GM18505 (cell line): ENCODE results near the gene WLS.
A peak's percentile ranks its signal among the peaks of the same experiment; 100 is the strongest.
"Not testable (repeated sequence)": the region's sequence is repeated elsewhere in the genome, so short reads cannot be mapped to it uniquely, and the experiment has no call there.

ENCODE experiments used
- ATAC-seq: cut with Tn5 transposase; IDR thresholded peaks from one replicate; pipeline ENCODE4 v1.9.1; 2021; ENCODE audit not compliant: unreplicated experiment
- POLR2A ChIP-seq: IDR thresholded peaks from 4 replicates; pipeline ENCODE4 v1.6.1; 2011; ENCODE audit warnings: borderline replicate concordance; ENCODE audit not compliant: insufficient read depth, insufficient read length; ENCODE audit errors: extremely low read depth

The WLS gene

DNA sequence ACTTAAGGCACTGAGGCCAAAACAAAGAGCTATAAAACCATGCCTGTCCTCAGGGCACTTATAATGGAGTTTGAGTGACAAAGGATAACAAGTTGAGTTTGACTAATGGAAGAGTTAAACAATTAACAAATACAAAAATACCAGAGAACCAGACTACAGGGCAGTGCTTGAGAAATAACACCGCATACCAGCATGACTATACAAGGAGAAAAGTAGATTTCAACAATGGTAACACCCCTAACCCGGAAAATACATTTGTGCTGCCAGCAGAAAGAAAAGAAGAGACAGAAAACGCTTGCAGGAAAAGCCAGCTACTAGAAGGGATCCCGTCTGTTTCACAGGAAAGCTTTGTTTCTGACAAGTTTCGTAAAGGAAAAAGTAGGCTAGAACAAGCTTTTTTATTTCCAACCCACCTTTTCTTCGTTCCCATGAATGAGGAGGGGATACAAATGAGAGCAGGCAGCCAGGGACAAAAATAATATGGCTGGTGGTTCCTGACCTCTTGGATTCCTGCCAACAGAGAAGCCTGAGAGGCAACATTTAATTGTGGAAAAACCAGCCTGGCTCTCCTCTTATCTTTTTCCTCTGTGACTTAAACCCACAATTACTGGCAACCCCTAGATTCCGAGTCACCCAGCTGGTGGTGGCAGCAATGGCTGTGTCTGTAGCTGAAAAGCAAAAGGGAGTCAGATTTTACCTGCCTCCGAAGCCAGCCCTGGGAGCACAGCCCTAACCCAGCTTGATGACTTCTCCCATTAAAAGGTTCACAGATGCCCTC, 56.5 kb downstream of the WLS start:
- ATAC-seq, result no peak

DNA sequence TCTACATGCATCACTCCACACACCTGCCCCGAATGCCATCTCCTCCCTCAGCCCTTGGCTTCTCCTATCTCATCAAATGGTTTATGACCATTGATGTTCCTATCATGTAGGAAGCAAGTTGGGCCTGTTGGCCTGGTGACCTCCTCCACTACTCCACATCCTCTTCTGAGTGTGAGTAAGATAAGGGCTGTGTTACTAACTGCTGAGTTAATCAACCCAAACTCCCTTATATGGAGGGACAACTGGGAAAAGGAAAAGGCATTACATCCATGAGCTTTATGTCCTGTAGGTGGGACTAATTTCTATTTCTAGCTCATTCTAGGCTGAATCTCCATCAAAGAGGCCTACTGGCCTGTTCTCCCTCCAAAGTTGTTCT, 57.6 kb downstream of the WLS start:
- TF ChIP-seq POLR2A, result no peak
- ATAC-seq, result no peak

More for the DNA sequence above, 56.5 kb downstream of the WLS start:
- TF ChIP-seq POLR2A, result no peak

DNA sequence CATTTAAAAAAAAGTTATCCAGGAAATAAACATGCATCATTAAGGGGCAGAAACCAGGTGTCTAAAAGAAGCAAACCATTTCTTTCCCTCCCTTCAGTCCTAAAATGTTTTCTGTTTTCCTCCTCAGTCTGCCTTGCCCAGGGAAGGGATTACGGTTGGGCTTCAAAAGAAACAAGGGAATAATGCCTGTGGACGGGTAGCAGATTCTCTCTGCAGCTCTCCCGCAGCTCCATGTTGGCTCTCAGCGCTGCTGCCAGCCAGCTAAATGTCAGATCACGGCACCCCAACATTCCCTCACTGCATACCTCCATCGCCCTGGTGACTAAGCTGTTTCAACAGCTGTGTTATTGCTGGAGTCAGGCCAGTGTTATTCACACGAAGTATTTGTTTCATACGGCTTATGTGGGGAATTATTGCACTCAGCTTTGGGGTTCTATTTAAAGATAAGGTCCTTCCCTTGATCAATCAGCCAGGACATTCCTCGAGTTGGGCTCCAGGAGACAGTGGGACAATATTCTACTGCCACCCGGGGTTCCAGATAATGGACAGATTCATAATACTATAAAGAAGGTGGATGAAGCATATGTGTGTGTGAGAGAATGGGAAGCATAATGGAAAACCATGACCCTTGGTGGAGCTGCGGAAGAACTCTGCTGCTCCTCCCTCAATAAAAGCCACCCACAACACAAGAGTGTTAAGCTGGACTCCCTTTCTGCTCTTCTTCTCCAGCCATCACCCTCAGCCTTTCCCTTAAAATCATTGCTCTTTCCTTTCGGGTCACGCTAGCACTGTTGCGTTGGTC, 58.2 kb downstream of the WLS start:
- no peak for TF ChIP-seq POLR2A
- ATAC-seq, result no peak

DNA sequence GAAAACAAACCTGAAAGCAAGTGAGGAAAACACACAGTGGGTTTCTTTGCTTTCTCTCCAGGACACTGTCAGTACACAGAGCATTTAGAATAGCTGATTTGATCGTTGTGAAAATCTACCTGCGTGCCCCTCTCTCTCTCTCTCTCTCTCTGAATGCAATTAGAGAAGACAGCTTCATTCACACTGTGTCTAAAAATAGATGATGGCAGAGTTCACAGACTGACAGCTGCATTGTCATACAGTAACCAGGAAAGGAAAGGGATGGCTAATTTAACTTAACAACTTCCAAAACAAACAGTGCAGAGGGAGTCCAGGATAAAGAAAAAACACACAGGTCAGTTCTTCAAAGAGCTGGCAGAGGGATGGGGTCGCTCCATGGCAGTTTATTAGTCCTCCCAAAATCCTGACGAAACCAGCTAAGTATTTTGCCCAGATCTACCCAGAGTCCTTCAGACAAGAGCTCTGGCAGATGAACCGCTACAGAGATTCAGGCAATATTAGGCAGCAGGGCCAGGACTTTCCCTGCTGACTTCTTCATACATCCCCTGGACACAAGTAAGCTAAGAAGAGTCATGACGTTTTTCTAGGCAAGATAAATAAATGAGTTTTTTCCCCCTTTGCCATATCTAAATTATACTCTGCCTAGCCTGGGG, 58.9 kb downstream of the WLS start:
- no peak for ATAC-seq
- no peak for TF ChIP-seq POLR2A

DNA sequence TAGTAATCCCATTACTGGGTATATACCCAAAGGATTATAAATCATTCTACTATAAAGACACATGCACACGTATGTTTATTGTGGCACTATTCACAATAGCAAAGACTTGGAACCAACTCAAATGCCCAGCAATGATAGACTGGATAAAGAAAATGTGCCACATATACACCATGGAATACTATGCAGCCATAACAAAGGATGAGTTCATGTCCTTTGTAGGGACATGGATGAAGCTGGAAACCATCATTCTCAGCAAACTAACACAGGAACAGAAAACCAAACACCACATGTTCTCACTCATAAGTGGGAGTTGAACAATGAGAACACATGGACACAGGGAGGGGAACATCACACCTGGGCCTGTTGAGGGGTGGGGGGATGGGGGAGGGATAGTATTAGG, 60.5 kb downstream of the WLS start:
- ATAC-seq, result not testable (repeated sequence)

DNA sequence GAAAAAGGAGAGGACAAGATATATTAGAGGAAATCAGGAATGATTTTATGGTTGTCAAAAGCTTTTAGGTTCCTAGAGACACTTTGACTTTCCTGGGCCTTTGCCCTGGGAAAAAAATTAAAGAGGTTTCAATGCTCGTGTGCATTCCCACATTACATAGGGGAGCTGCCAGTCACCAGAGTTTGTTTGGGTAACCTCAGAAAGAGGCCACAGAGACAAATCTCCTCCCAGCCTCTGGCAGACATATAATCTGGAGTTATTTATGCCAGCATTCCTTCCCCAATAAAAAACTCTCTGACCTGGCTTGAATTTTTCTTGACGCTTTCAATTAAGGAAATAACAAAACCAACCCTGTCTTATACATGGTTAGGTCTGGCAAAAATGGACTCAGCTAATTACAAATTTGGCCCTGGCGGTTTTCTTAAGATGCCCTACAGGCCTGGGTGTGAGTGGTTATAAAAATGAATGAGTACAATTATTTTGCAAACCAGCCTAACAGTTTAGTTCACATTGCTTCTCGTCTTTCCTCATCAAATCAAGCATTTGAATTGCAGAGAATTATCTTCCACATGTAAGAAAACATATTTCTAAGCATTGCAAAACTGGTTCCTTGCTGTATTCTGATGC, 63.7 kb downstream of the WLS start:
- ATAC-seq, result no peak
- TF ChIP-seq POLR2A, result no peak

DNA sequence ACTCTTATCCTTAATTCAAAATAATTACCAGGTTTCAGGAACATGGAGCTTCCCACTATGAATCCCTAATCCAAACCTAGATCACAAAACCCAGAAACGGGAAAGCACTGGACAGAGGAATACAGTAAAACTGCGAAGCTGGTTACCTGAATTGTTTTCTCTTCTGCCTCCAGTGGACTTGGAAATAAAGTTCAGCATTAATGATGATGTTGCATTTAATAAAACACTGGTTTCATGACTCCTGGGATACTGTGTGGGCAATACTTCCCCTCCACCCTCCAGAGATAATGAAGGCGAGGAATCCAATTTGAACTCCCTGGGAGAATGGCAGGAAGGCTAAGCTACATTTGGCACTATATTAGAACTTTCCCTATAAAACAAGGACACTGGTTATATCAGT, 65.1 kb downstream of the WLS start:
- no peak for ATAC-seq
- TF ChIP-seq POLR2A, result no peak

DNA sequence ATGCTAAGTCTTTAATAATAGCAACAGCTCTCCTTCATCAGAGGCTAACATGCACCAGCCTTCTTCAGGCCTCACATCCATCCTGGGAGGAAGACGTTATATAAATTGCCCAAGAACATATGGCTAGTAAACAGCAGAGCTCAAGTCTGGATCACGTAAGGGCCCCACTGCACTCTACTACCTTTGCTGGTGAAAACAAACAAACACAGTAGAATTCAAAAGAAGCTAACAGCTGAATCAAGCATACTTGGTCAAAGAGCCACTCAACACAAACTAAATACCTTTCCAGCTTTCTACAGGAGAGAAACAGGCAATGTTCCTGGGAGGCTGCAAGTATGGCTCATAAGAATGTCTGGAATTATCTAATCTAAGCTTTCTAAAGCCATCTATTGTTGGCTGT, 66.0 kb downstream of the WLS start:
- ATAC-seq, result no peak
- TF ChIP-seq POLR2A, result no peak

DNA sequence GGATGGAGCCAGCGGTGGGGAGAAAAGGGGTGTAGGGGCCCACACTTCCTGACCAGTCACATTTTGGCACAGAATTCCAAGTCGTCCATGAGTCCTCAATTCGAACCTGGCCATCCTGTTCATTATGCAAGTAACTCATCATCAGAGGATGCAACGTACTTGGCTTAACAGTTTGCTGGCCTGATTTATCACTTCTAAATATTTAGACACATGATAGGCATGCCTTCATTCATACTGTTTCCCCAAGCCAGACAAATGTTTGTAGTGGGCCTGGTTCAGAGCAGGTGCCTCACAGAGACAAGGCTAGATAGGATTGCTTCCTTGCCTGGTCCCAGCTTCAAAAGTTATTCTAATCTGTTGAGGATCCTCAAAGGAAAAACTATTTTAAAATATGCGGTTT, 66.7 kb downstream of the WLS start:
- ATAC-seq, result no peak
- no peak for TF ChIP-seq POLR2A

DNA sequence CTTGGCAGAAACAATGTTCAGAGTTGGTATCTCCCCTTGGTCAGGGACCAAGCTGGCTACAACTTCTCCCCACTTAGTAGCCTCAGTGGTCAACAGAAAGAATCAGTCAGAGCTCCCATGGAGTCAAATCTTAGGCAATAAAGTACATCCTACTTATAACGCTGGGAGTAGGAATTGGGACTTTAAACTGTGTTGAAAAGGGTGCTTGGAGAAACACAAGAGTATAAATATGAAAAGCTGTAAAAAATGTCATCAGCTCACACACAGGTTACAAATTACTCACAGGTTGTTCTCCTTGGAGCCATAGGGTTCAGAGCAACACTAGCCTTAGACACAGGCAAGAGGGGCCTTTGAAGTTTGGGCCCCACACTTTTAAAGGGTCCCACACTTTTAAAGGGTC, 67.4 kb downstream of the WLS start:
- TF ChIP-seq POLR2A, result no peak

DNA sequence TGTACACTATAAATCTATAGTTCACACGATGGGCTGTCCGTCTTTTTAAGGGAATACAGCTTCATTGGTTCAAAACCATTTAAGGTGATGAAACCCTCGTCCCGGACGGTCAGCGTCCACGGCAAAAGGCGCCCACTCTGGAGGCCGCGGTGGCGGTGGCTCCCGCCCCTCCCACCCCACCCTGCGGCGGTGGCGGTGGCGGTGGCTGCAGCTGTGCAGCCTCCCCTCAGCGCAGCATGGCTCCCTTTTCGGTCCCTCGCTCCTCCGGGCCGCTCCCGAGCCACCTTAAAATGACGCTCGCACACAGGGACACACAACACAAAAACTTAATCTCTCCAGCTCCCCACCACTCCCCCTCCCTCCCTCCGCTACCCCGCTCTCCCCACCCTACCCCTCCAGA, 69.1 kb downstream of the WLS start:
- no peak for TF ChIP-seq POLR2A
- no peak for ATAC-seq

More for the DNA sequence above, 67.4 kb downstream of the WLS start:
- ATAC-seq, result no peak

DNA sequence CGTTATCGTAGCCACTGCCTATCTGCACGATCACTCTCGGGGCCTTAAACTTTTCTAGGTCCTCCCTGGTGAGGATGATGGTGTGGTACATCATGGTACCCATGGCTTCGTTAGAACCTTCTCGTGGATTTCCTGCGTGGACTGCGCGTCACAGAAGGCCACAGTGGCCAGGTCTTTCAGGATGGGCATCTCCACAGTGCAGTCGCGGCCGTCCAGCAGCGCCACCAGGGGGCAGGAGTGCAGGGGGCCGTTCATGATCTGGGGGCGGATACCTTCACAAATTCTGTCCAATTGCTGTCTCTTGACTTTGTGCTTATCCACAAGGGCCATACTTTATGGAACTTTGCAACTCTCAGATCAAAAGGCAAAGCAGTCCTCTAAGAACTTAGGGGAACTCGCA, 69.6 kb downstream of the WLS start:
- no peak for TF ChIP-seq POLR2A
- no peak for ATAC-seq

DNA sequence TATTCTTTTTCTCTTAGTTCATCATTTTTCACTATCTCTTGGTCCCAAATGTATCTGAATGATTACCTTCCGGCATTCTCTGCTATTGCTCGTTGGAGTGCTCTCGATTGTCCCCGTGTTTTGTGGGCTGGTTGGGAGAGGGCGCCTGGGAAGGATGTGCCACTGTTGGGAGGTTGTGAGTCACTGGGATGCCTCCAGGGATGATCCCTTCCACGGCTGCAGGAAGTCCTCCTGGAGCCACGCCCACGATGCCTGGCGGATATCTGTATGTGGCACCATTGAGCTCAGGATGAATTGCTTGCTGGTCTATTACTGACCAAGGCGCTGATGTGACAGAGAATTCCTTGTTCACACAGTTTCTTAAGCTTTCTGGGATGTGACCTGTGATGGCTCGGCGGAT, 70.7 kb downstream of the WLS start:
- ATAC-seq, result not testable (repeated sequence)

DNA sequence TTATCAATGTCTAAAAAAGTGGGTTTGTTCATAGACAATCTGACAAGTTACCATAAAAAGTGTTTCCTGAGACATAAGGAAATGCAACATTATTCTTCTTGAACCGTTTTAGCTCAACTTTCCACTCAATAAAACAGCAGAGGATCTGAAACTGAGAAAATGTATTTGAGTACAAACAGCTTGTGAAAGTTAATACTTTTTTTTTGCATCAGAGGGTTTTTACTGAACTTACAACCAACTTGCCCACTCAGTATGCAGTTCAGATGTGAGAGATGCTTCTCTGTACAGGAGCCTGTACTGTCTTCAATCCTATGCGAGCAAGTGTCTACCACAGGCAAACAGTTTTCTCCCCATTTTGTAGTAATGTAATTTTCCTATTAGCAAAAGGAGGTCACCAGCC, 71.4 kb downstream of the WLS start:
- ATAC-seq, result peak; percentile 91

DNA sequence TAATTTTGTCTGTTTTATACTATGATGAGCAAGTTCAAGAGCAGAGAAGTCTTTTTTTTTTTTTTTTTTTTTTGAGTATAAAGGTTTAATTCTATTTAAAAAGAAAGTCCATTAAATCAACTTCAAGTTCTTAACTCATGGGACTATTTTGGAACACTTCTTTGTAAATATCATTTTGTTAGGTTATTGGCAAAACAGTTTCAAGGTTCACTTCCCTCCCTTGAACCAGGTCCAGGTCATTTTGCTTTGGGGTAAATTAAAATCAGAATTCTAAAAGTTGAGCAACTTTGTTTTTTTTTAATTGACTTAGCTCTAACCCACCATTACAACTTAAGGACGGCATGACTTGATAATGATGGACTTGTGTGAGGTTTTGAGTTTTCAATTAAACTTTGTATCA, 72.3 kb downstream of the WLS start:
- ATAC-seq, result no peak
- TF ChIP-seq POLR2A, result no peak
